WTC11 (cell line): ENCODE measurements around the gene RCL1.
"Not testable (repeated sequence)": the region's sequence is repeated elsewhere in the genome, so short reads cannot be mapped to it uniquely, and the experiment has no call there.

Experiments used
- CREB1 ChIP-seq: sonication (generic); formaldehyde crosslinking; IDR thresholded peaks from 2 replicates; pipeline ENCODE4 v1.8.0; 2023; ENCODE audit warnings: mild to moderate bottlenecking, missing genetic modification reagents
- CREM ChIP-seq: sonication (generic); formaldehyde crosslinking; IDR thresholded peaks from 2 replicates; pipeline ENCODE4 v1.8.1; 2022; ENCODE audit warnings: mild to moderate bottlenecking, missing genetic modification reagents, moderate library complexity
- FOXJ3 ChIP-seq: sonication (generic); formaldehyde crosslinking; IDR thresholded peaks from 2 replicates; pipeline ENCODE4 v1.9.0; 2021; ENCODE audit warnings: missing genetic modification reagents, mild to moderate bottlenecking, borderline replicate concordance
- KAT7 ChIP-seq: sonication (generic); formaldehyde crosslinking; IDR thresholded peaks from 2 replicates; pipeline ENCODE4 v1.8.1; 2023; ENCODE audit warnings: missing genetic modification reagents, mild to moderate bottlenecking, borderline replicate concordance
- MXD4 ChIP-seq: fragments of 250-450 bp; sonication (Bioruptor Pico); IDR thresholded peaks from 2 replicates; pipeline ENCODE4 v1.8.0; 2021; ENCODE audit warnings: mild to moderate bottlenecking, moderate library complexity, borderline replicate concordance
- NR2C2 ChIP-seq: sonication (generic); formaldehyde crosslinking; IDR thresholded peaks from 2 replicates; pipeline ENCODE4 v1.8.0; 2022; ENCODE audit warnings: mild to moderate bottlenecking, missing genetic modification reagents
- NR3C1 ChIP-seq: sonication (generic); formaldehyde crosslinking; conservative IDR thresholded peaks from 2 replicates; pipeline ENCODE4 v1.8.1; 2023; ENCODE audit warnings: low read depth, mild to moderate bottlenecking, missing genetic modification reagents
- SP1 ChIP-seq: sonication (generic); formaldehyde crosslinking; conservative IDR thresholded peaks from 2 replicates; pipeline ENCODE4 v1.8.1; 2022; ENCODE audit warnings: missing genetic modification reagents
- TF ChIP-seq, protein P1 (sequence below): fragments of 250-450 bp; sonication (Bioruptor Pico); IDR thresholded peaks from 2 replicates; pipeline ENCODE4 v2.1.2; 2022; ENCODE audit warnings: mild to moderate bottlenecking, moderate library complexity
- TF ChIP-seq, protein P2 (sequence below): fragments of 200-600 bp; IDR thresholded peaks from 2 replicates; pipeline ENCODE4 v1.8.0; 2022; ENCODE audit warnings: antibody characterized with exemption
- TF ChIP-seq, protein P3 (sequence below): fragments of 250-450 bp; sonication (Bioruptor Pico); IDR thresholded peaks from 2 replicates; pipeline ENCODE4 v1.9.0; 2021; ENCODE audit warnings: moderate library complexity, mild to moderate bottlenecking, inconsistent platforms, borderline replicate concordance
- TF ChIP-seq, protein P4 (sequence below): sonication (generic); formaldehyde crosslinking; IDR thresholded peaks from 2 replicates; pipeline ENCODE4 v1.8.1; 2022; ENCODE audit warnings: low read depth, missing genetic modification reagents, borderline replicate concordance
- TF ChIP-seq, protein P5 (sequence below): sonication (generic); formaldehyde crosslinking; conservative IDR thresholded peaks from 2 replicates; pipeline ENCODE4 v1.8.1; 2022; ENCODE audit warnings: mild to moderate bottlenecking, missing genetic modification reagents
- TF ChIP-seq, protein P6 (sequence below): sonication (generic); formaldehyde crosslinking; IDR thresholded peaks from 2 replicates; pipeline ENCODE4 v1.8.1; 2023; ENCODE audit warnings: mild to moderate bottlenecking, moderate library complexity, missing genetic modification reagents

DNA sequence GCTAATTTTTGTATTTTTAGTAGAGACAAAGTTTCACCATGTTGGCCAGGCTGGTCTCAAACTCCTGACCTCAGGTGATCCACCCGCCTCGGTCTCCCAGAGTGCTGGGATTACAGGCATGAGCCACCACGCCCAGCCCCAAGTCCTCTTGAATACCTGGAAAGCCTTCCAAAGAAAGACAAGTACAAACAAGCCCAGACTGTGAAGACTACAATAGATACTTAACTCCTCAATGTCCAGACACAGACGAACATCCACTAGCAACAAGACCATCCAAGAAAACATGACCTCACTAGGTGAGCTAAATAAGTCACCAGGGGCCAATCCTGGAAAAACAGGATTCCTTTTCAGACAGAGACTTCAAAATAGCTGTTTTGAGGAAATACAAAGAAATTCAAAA is 9.6 kb upstream of the RCL1 start:
- TF ChIP-seq, protein P1, sequence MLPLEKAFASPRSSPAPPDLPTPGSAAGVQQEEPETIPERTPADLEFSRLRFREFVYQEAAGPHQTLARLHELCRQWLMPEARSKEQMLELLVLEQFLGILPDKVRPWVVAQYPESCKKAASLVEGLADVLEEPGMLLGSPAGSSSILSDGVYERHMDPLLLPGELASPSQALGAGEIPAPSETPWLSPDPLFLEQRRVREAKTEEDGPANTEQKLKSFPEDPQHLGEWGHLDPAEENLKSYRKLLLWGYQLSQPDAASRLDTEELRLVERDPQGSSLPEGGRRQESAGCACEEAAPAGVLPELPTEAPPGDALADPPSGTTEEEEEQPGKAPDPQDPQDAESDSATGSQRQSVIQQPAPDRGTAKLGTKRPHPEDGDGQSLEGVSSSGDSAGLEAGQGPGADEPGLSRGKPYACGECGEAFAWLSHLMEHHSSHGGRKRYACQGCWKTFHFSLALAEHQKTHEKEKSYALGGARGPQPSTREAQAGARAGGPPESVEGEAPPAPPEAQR (CRISPR knock-in tag): not testable (repeated sequence)
- not testable (repeated sequence) for TF ChIP-seq MXD4 (CRISPR knock-in tag); KAT7 (CRISPR knock-in tag); CREB1 (CRISPR knock-in tag); CREM (CRISPR knock-in tag); SP1; NR2C2 (CRISPR knock-in tag); NR3C1 (CRISPR knock-in tag); FOXJ3 (CRISPR knock-in tag)
- TF ChIP-seq, protein P2, sequence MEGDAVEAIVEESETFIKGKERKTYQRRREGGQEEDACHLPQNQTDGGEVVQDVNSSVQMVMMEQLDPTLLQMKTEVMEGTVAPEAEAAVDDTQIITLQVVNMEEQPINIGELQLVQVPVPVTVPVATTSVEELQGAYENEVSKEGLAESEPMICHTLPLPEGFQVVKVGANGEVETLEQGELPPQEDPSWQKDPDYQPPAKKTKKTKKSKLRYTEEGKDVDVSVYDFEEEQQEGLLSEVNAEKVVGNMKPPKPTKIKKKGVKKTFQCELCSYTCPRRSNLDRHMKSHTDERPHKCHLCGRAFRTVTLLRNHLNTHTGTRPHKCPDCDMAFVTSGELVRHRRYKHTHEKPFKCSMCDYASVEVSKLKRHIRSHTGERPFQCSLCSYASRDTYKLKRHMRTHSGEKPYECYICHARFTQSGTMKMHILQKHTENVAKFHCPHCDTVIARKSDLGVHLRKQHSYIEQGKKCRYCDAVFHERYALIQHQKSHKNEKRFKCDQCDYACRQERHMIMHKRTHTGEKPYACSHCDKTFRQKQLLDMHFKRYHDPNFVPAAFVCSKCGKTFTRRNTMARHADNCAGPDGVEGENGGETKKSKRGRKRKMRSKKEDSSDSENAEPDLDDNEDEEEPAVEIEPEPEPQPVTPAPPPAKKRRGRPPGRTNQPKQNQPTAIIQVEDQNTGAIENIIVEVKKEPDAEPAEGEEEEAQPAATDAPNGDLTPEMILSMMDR: not testable (repeated sequence)
- TF ChIP-seq, protein P3, sequence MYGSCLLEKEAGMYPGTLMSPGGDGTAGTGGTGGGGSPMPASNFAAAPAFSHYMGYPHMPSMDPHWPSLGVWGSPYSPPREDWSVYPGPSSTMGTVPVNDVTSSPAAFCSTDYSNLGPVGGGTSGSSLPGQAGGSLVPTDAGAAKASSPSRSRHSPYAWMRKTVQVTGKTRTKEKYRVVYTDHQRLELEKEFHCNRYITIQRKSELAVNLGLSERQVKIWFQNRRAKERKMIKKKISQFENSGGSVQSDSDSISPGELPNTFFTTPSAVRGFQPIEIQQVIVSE (CRISPR knock-in tag): not testable (repeated sequence)
- TF ChIP-seq, protein P4, sequence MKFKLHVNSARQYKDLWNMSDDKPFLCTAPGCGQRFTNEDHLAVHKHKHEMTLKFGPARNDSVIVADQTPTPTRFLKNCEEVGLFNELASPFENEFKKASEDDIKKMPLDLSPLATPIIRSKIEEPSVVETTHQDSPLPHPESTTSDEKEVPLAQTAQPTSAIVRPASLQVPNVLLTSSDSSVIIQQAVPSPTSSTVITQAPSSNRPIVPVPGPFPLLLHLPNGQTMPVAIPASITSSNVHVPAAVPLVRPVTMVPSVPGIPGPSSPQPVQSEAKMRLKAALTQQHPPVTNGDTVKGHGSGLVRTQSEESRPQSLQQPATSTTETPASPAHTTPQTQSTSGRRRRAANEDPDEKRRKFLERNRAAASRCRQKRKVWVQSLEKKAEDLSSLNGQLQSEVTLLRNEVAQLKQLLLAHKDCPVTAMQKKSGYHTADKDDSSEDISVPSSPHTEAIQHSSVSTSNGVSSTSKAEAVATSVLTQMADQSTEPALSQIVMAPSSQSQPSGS: not testable (repeated sequence)
- TF ChIP-seq, protein P5, sequence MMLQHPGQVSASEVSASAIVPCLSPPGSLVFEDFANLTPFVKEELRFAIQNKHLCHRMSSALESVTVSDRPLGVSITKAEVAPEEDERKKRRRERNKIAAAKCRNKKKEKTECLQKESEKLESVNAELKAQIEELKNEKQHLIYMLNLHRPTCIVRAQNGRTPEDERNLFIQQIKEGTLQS: not testable (repeated sequence)
- TF ChIP-seq, protein P6, sequence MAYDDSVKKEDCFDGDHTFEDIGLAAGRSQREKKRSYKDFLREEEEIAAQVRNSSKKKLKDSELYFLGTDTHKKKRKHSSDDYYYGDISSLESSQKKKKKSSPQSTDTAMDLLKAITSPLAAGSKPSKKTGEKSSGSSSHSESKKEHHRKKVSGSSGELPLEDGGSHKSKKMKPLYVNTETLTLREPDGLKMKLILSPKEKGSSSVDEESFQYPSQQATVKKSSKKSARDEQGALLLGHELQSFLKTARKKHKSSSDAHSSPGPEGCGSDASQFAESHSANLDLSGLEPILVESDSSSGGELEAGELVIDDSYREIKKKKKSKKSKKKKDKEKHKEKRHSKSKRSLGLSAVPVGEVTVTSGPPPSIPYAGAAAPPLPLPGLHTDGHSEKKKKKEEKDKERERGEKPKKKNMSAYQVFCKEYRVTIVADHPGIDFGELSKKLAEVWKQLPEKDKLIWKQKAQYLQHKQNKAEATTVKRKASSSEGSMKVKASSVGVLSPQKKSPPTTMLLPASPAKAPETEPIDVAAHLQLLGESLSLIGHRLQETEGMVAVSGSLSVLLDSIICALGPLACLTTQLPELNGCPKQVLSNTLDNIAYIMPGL (CRISPR knock-in tag): not testable (repeated sequence)
